Activated CD8-positive, alpha-beta memory T cell treated with anti-CD3 and anti-CD28 coated beads, Interleukin-2, amount 10 ng/mL, durations not matched to agents 7 days and 5 days (primary cell): ENCODE data around the gene TBC1D5. TPM values are rescaled to one million over a fixed set of nuclear protein-coding genes. Genes with fewer than 3 reads are reported as not detected.

Experiments
- ATAC-seq: fragments of 150-1000 bp; cut with Tn5 transposase; one replicate; pipeline ENCODE4 v1.10.0; 2021; ENCODE audit warnings: moderate library complexity
- CTCF ChIA-PET: fragments of 350-600 bp; sonication (Branson Sonifier 250); formaldehyde crosslinking; loops from one replicate; lab custom pipeline; 2021; ENCODE audit warnings: antibody characterized with exemption; lab: Charles Lee
- DNase-seq: peaks from one replicate; pipeline ENCODE4 v3.0.0-alpha.2; 2020
- H3K27ac Mint-ChIP-seq: one replicate; pipeline ENCODE4 v1.8.0; 2021; ENCODE audit warnings: mild to moderate bottlenecking, mixed read lengths
- H3K27me3 Mint-ChIP-seq: one replicate; pipeline ENCODE4 v1.8.0; 2021; ENCODE audit warnings: mixed read lengths
- H3K36me3 Mint-ChIP-seq: one replicate; pipeline ENCODE4 v1.8.0; 2021; ENCODE audit warnings: mild to moderate bottlenecking, mixed read lengths
- H3K4me1 Mint-ChIP-seq: one replicate; pipeline ENCODE4 v1.8.0; 2021; ENCODE audit warnings: mixed read lengths
- H3K4me3 Mint-ChIP-seq: one replicate; pipeline ENCODE4 v1.8.0; 2021; ENCODE audit warnings: mild to moderate bottlenecking, moderate library complexity, mixed read lengths
- H3K9me3 Mint-ChIP-seq: one replicate; pipeline ENCODE4 v1.8.0; 2022; ENCODE audit warnings: low read depth, mixed read lengths
- total RNA-seq, 2 experiments: library from RNA; stranded (reverse); gene quantifications; one replicate each; pipeline ENCODE4 v1.2.3, GENCODE V29; 2021

Gene TBC1D5
- total RNA-seq, 2 experiments from 2014 or later = 54.3 to 58.9 TPM

DNA sequence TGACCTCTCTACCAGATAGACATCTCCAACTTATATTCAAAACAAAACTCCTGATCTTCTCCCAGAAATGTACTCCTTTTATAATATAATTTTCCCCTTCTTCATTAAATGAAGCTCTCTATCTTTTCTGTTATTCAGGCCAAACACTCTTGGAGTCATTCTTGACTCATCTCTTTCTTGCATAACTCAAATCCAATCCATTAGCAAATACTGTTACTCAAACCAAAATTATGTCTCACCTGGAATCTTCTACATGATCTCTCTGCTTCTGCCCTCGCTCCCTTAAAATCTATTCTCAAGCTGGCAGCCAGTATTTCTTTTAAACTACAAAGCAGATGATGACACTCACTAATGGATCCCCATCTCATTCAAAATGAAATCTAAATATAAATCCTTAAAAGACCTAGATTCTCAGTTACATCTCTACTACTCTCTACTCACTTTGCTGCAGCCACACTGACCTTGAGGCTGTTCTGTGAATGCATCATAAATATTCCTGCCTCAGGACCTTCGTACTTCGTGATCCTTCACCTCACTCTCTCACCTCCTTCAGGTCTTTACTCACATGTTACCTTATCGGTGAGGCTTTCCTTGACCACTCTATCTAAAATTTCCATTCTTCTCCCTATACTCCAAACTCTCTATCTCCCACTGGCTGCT, 160.9 kb downstream of the TBC1D5 start:
- no peak for DNase-seq
- Mint-ChIP-seq H3K4me1 (peaks cover 12% of the 10 kb centered on the region), H3K9me3 (no peaks in the 10 kb centered on the region), H3K27ac (no peak overlapping the region), H3K4me3 (no peak overlapping the region), H3K27me3 (no peaks in the 10 kb centered on the region), H3K36me3 (peaks cover 8% of the 10 kb centered on the region)
- CTCF ChIA-PET = interaction anchor here (0.8 kb wide), 1 partner anchor 23 kb away, joined by 3 read pairs; no protein-coding TSS in a partner anchor
- no peak for ATAC-seq

DNA sequence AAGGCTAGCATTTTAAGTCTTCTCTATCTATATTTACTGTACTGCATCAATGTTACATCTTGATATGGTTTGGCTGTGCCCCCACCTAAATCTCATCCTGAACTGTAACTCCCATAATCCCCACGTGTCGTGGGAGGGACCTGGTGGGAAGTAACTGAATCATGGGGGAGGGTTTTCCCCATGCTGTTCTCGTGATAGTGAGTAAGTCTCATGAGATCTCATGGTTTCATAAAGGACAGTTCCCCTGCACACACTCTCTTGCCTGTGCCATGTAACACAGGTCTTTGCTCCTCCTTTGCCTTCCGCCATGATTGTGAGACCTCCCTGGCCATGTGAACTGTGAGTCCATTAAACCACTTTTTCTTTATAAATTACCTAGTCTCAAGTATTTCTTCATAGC, 161.5 kb downstream of the TBC1D5 start:
- no peak for DNase-seq
- H3K27ac Mint-ChIP-seq = no peak overlapping the region
- no peak for ATAC-seq

DNA sequence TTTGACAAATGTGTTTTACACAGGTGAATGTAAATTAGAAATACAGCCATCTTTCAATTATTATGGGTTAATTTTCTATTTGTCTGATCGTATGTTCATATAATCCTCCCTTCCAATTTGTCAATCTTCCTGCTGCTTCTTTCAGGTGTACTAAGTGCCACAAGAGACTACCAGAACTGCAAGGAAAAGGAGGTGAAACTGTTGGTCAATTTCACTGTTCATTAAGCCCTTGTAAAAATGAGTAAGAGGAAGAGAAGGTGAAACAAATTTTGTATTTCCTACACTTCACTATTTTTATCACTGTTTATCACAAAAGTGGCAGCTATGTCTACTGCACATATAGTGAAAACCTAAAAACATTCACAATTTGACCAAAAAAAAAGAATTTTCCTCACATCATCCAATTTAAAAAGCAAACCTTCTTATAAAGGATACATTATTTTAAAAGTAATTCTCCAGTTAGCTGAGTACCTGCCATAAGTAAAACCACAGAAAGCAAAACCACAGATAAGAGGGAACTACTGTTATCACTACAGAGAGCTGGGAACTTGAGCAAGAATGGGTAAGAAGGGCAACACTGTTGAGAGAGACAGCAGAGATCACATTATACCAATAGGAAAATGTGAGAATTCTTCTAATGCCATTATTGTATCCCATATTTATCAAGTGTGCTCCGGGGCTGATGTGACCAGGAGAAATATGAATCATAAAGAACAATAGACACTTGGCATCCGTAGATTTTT, 163.0 kb downstream of the TBC1D5 start:
- no peak overlapping the region for H3K4me3 Mint-ChIP-seq
- peak; percentile 88 for ATAC-seq
- peaks cover 9% of the 10 kb centered on the region for H3K4me1 Mint-ChIP-seq
- CTCF ChIA-PET = no interaction called here
- peaks cover 4% of the 10 kb centered on the region for H3K36me3 Mint-ChIP-seq
- no peaks in the 10 kb centered on the region for H3K27me3 Mint-ChIP-seq
- DNase-seq = no peak
- no peak overlapping the region for H3K27ac Mint-ChIP-seq
- H3K9me3 Mint-ChIP-seq = no peaks in the 10 kb centered on the region

More for the DNA sequence above, 161.5 kb downstream of the TBC1D5 start:
- CTCF ChIA-PET = no interaction called here
- H3K4me1 Mint-ChIP-seq = peaks cover 11% of the 10 kb centered on the region
- H3K36me3 Mint-ChIP-seq = peaks cover 7% of the 10 kb centered on the region
- no peaks in the 10 kb centered on the region for H3K9me3 Mint-ChIP-seq
- no peak overlapping the region for H3K4me3 Mint-ChIP-seq
- no peaks in the 10 kb centered on the region for H3K27me3 Mint-ChIP-seq

DNA sequence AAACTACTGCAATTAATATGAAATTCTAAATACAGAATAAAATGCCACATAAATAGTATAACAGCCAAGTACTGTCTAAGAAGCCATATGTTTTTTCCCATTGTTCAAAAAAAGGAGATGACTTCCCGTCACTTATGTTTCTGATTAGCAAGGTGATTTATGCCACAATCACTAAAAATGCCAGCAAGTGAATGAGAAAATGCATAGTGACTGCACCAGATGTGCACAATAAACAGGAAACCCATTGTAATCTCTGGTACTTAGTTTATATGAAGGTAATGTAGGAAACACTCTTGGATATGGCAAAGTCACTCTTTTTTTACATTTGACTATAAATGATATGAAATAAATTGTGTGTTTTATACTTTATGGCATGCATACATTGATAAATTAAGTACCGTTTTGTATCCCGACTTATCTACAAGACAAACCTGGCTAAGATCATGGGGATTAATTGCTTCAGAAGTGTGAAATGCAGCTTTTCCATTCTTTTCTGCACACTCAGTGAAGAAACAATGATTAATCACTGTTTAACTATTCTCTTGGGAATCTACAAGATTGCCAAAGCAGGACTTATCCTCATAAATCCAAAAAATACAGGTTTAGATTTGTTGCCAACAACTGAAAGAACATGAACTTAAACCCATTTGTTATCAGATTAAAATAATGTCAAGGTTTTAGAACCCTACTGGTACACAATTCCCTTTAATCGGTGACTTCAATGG, 164.5 kb downstream of the TBC1D5 start:
- Mint-ChIP-seq H3K9me3 (no peaks in the 10 kb centered on the region), H3K36me3 (peaks cover 4% of the 10 kb centered on the region), H3K27ac (no peak overlapping the region), H3K4me1 (peaks cover 15% of the 10 kb centered on the region), H3K4me3 (no peak overlapping the region), H3K27me3 (no peaks in the 10 kb centered on the region)
- no peak for ATAC-seq
- CTCF ChIA-PET = no interaction called here
- no peak for DNase-seq

DNA sequence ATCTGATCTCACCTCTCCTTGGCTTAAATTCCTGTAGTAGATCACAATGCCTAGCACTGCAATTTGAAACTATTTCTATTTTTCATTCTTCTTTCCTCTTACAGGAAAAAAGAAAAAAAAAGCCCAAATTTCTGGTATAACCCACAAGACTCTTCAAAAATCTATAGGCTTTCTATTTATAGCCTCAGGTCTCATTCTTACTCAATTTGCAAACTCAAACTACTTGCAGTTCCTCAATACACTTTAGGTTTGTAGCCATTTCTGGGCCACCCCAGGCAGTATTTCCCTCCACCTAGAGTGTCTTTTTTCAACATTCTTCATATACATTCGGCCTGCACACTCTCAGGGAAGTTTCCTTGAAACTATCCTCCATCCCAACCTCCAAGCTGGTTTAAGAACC, 169.0 kb downstream of the TBC1D5 start:
- DNase-seq (no peak), ATAC-seq (peak; percentile 42)
- Mint-ChIP-seq H3K9me3 (no peaks in the 10 kb centered on the region), H3K36me3 (peaks cover 2% of the 10 kb centered on the region), H3K27me3 (no peaks in the 10 kb centered on the region), H3K4me1 (peaks cover 13% of the 10 kb centered on the region), H3K27ac (no peak overlapping the region), H3K4me3 (no peak overlapping the region)
- CTCF ChIA-PET = no interaction called here

DNA sequence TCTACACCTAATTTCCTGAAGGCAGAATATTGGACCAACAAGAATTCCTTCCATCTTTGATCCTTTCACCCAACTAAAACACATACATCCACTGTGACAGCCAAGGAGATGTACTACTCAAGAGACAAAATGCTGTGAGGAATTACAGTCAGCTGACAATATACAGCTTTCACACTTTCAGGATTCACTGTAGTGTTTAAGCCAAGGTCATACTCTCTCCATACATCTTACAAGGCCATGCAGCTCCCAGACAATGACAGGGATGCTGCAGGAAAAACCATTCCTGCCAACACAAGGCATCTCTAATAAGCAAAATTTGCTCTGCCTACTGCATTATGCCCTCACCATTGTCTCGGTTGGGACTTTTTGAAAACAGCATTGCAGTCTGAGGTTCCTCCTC, 170.7 kb downstream of the TBC1D5 start:
- Mint-ChIP-seq H3K4me1 (peaks cover 10% of the 10 kb centered on the region), H3K4me3 (no peak overlapping the region), H3K27ac (no peak overlapping the region), H3K27me3 (no peaks in the 10 kb centered on the region), H3K36me3 (peaks cover 2% of the 10 kb centered on the region), H3K9me3 (no peaks in the 10 kb centered on the region)
- ATAC-seq (no peak), DNase-seq (no peak)
- CTCF ChIA-PET = no interaction called here

DNA sequence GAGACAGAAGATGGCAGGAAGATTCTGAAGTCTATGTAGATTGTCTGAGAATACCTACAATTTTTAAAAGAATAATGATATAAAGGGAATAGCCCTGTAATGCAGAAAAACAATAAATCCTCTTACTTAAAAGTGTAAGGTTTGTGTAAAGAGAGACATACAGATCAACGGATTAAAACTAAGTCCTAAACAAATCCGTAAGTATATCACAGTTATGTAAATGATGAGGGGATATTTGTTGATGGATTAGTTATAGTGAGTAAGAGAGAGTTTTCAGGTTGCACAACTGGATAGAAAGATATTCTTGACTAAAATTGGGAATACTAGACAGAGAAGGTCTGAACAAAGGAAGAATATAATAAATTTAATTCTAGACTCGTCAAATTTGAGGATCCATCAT, 179.6 kb downstream of the TBC1D5 start:
- Mint-ChIP-seq H3K4me1 (peaks cover 1% of the 10 kb centered on the region), H3K4me3 (no peak overlapping the region), H3K9me3 (no peaks in the 10 kb centered on the region), H3K27me3 (no peaks in the 10 kb centered on the region), H3K36me3 (peaks cover 5% of the 10 kb centered on the region), H3K27ac (no peak overlapping the region)
- ATAC-seq (no peak), DNase-seq (no peak)
- CTCF ChIA-PET = no interaction called here

DNA sequence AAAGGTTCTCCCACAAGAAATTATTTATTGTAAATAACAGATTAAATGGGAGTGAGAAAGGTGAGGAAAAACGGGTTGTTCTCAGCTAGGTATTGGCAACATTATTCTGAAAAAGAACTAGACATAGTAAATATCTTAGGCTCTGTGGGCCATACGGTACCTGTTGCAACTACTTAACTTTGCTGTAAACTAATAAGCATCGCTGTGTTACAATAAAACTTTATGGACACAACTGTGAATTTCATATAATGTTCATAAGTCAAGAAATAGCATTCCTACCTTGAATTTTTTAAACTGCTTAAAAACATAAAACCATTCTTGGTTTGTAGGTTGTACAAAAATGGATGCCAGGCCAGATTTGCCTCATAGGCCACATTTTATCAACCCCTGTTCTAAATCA, 183.9 kb downstream of the TBC1D5 start:
- H3K9me3 Mint-ChIP-seq = no peaks in the 10 kb centered on the region
- H3K27ac Mint-ChIP-seq = no peak overlapping the region
- H3K27me3 Mint-ChIP-seq = no peaks in the 10 kb centered on the region
- no peak overlapping the region for H3K4me3 Mint-ChIP-seq
- peaks cover 4% of the 10 kb centered on the region for H3K4me1 Mint-ChIP-seq
- CTCF ChIA-PET = no interaction called here
- H3K36me3 Mint-ChIP-seq = peaks cover 10% of the 10 kb centered on the region
- no peak for ATAC-seq
- no peak for DNase-seq

DNA sequence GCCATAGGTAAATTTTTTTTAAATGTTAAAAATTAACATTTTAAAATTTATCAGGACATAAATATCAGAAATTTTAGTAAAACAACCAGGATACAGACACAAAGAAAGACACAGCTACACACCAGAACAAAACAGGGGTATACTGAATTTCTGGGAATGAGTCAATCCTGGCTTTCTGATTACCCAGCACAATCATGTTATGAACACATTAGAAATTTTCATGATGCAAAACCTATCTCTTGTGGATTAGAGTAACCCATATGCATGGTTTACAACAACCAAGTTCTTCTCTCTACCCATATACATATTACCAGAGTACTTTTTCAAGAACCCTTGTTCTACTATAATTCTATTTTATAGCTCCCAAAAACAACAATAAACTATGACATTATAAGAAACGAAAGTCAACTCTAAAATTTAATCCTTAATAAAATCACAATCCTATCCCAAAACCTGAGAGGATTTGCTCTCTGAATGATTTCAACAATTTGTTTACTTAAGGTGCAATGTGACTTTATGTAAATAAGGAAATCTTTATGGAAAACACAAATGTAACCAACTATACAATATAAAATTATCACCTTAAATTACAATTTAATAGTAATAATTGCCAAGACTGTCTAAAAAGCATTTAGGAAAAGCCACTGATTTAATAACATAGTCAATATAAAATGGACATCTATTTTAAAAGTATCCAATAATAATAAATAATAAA, 184.5 kb downstream of the TBC1D5 start:
- Mint-ChIP-seq H3K27ac (no peak overlapping the region), H3K4me1 (peaks cover 4% of the 10 kb centered on the region), H3K27me3 (no peaks in the 10 kb centered on the region), H3K36me3 (peaks cover 10% of the 10 kb centered on the region), H3K4me3 (no peak overlapping the region), H3K9me3 (no peaks in the 10 kb centered on the region)
- DNase-seq (no peak), ATAC-seq (no peak)
- CTCF ChIA-PET = no interaction called here

DNA sequence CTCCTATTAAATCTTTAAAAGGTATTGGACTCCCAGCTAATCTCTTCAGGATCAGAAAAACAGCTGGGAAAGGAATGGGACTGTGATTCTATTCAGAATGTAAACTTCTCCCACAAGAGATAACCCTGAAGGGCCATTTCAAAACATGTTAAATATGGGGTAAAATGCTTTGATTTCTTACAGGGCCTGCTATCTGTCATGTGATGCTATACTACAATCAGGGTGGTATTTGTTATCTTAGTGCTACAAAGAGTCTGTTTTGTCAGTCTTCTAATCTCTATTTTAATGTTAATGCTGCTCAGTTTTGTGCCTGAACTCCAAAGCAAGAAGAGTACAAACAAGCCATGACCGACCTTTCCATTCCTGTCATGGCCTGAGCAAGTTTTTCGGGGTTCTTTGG, 186.9 kb downstream of the TBC1D5 start:
- DNase-seq = no peak
- ATAC-seq = no peak
- H3K27me3 Mint-ChIP-seq = no peaks in the 10 kb centered on the region
- CTCF ChIA-PET = no interaction called here
- no peaks in the 10 kb centered on the region for H3K9me3 Mint-ChIP-seq
- peaks cover 8% of the 10 kb centered on the region for H3K4me1 Mint-ChIP-seq
- no peak overlapping the region for H3K27ac Mint-ChIP-seq
- peaks cover 10% of the 10 kb centered on the region for H3K36me3 Mint-ChIP-seq
- H3K4me3 Mint-ChIP-seq = no peak overlapping the region

DNA sequence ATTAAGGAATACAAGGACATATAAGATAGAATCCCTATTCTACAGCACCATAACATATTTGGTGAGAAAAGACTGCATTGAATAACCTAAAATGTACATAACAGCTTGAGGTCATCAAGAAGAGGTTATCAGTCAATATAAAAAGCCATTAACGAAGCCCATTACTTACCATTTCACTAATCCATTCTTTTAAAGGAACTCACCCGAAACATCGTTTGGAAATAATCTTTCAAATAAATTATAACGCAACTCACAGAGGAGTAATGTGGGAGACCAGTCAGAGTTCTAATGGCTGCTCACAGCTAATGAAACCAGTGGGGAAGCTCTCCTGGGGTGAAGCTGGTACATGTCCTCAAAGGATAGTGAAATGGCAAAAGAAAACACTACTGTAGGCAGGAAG, 188.4 kb downstream of the TBC1D5 start:
- Mint-ChIP-seq H3K4me1 (peaks cover 8% of the 10 kb centered on the region), H3K27me3 (no peaks in the 10 kb centered on the region), H3K27ac (no peak overlapping the region), H3K4me3 (no peak overlapping the region), H3K9me3 (no peaks in the 10 kb centered on the region), H3K36me3 (peaks cover 5% of the 10 kb centered on the region)
- no peak for ATAC-seq
- CTCF ChIA-PET = no interaction called here
- DNase-seq = no peak

DNA sequence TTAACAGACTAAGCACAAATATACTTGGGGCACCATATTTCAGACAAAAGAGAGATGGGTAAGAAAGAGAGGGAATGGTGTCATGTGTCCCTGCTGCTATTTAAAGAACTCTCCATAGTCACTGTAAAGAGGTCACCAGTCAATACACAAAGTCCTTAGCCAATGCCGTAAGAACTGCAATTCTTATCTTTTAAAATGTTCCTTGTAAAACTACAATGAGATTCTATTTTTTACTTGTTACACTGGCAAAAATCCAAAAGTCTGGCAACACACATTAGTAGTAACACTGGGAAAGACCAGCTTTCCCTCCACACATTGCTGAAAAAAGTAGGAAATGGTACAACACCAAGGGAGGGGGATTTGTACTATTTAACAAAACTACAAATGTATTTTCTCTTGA, 189.4 kb downstream of the TBC1D5 start:
- Mint-ChIP-seq H3K4me1 (peaks cover 8% of the 10 kb centered on the region), H3K36me3 (peaks cover 5% of the 10 kb centered on the region), H3K27me3 (no peaks in the 10 kb centered on the region), H3K9me3 (no peaks in the 10 kb centered on the region), H3K27ac (no peak overlapping the region), H3K4me3 (no peak overlapping the region)
- no peak for DNase-seq
- no peak for ATAC-seq
- CTCF ChIA-PET = interaction anchor here (0.9 kb wide), 1 partner anchor 79 kb away, joined by 3 read pairs; no protein-coding TSS in a partner anchor

DNA sequence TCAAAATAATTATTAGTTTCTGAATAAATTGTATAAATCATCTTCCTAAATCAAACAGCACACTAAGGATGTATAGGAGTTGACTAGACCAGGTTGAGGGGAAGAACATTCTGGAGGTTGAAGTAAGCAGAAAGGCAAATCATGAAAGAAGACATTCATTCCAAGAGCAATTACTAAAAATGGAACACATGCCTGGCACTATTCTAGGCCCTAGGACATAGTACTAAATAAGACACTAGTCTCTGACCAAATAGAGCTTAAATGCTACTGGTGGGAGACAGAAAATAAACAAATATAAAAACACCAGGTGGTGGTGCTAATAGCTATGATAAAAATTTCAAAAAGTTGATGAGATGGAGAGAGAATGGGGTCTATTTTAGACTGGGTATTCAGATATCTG, 190.1 kb downstream of the TBC1D5 start:
- no peaks in the 10 kb centered on the region for H3K9me3 Mint-ChIP-seq
- H3K36me3 Mint-ChIP-seq = peaks cover 3% of the 10 kb centered on the region
- ATAC-seq (no peak), DNase-seq (no peak)
- no peak overlapping the region for H3K4me3 Mint-ChIP-seq
- H3K27ac Mint-ChIP-seq = no peak overlapping the region
- CTCF ChIA-PET = interaction anchor here (0.9 kb wide), 1 partner anchor 78 kb away, joined by 3 read pairs; no protein-coding TSS in a partner anchor
- H3K4me1 Mint-ChIP-seq = peaks cover 4% of the 10 kb centered on the region
- H3K27me3 Mint-ChIP-seq = no peaks in the 10 kb centered on the region
